Heart right ventricle (tissue), 16 donors: ENCODE measurements around the gene COL5A1. TPM values are rescaled to one million over a fixed set of nuclear protein-coding genes. Genes with fewer than 3 reads are reported as not detected.

ENCODE experiments used
- ATAC-seq, 8 donors: fragments of 200-7000 bp; cut with Tn5 transposase; one replicate each; pipeline ENCODE4 v1.9.1; 2020; ENCODE audit warnings: mild to moderate bottlenecking in 8 of 8, moderate library complexity in 8 of 8, moderate number of reproducible peaks in 1 of 8
- DNase-seq, 2 donors: peaks; one replicate each; pipeline ENCODE4 v3.0.0-alpha.2; 2020
- H3K27ac ChIP-seq, 10 donors: fragments of 200-600 bp; sonication (generic) in 2 of 10; one replicate each; pipeline versions ENCODE4 v1.5.0 to v1.8.0; 2020 to 2022; ENCODE audit warnings: mild to moderate bottlenecking in 3 of 10
- H3K27me3 ChIP-seq, 7 donors: fragments of 200-600 bp; one replicate each; pipeline ENCODE4 v1.8.0; 2021 to 2022; ENCODE audit warnings: mild to moderate bottlenecking in 2 of 7
- H3K36me3 ChIP-seq, 9 donors: fragments of 200-600 bp; sonication (generic) in 1 of 9; one replicate each; pipeline versions ENCODE4 v1.5.0 to v1.8.0; 2020 to 2022; ENCODE audit warnings: mild to moderate bottlenecking in 2 of 9
- H3K4me1 ChIP-seq, 9 donors: fragments of 200-600 bp; sonication (generic) in 1 of 9; one replicate each; pipeline versions ENCODE4 v1.5.0 to v1.8.0; 2020 to 2022; ENCODE audit warnings: mild to moderate bottlenecking in 4 of 9
- H3K4me3 ChIP-seq, 10 donors: fragments of 200-600 bp; sonication (generic) in 2 of 10; one replicate each; pipeline versions ENCODE4 v1.5.0 to v1.8.0; 2020 to 2022; ENCODE audit warnings: mild to moderate bottlenecking in 7 of 10, moderate library complexity in 2 of 10
- H3K9me3 ChIP-seq, 11 donors: fragments of 200-600 bp in 10 of 11; sonication (generic) in 2 of 11; one replicate each; pipeline versions ENCODE4 v1.5.0 to v1.8.0; 2013 to 2022; ENCODE audit warnings: mild to moderate bottlenecking in 2 of 11, control low read depth in 1 of 11, moderate library complexity in 1 of 11
- WGBS, 2 donors: extraction: QIAGEN DNeasy Blood & Tissue Kit; methylation state at CpG; one replicate each; pipeline ENCODE4 v1.1.7; 2013; ENCODE audit warnings: inconsistent platforms in 1 of 2; 5-methylcytosine and 5-hydroxymethylcytosine counted together
- intact Hi-C, 10 donors: fragments of 100-400 bp; cut with DNase I; formaldehyde crosslinking; loops; one replicate each; pipeline versions ENCODE4 v1.11.1 to v1.14.2; 2022
- polyA plus RNA-seq, 2 donors: library from polyadenylated mRNA; stranded (reverse); fragments of 200-250 nt; gene quantifications; one replicate each; pipeline ENCODE4 v1.2.3, GENCODE V29; 2013
- total RNA-seq, 10 donors: library from RNA; stranded (reverse); fragmentation: NEBNext Ultra II Directional in 3 of 10; extraction: Animal tissue kit (Norgen Biotek cat#: 25700) in 3 of 10; gene quantifications; one replicate each; pipeline versions ENCODE4 v1.2.1 to v1.2.4, GENCODE V29; 2021 to 2023
- TF ChIP-seq, protein P1 (sequence below), 9 donors: fragments of 200-600 bp; sonication (generic) in 2 of 9; IDR thresholded peaks; one replicate each; pipeline versions ENCODE4 v1.5.0 to v1.8.0; 2021 to 2022; ENCODE audit warnings: antibody characterized with exemption in 9 of 9, mild to moderate bottlenecking in 5 of 9, moderate library complexity in 1 of 9
- donor health status: Arrhythmogenic right ventricular cardiomyopathy.
- donor health status: ischemic (EF 13 %, LVEDD 7.1; RV severe dilation, severe dysfunction).
- donor health status: healthy with polysubstance abuse.
- donor health status: DM: no; HTN: yes; CAD: no.
- donor health status: DM: no; HTN: no; CAD: no.
- donor health status: ischemic (EF 25% LVEDD 6.9; RV normal size, moderate dysfunction).
- donor health status: ischemic (EF 25% LVEDD 5.7; RV mildly dilated, moderate dysfunction).
- donor health status: healthy.
- donor health status: DM: yes; HTN: yes; CAD: no.
- donor health status: Ischemic cardiomyopathy.
- donor health status: ischemic (EF 35%, LVEDD 5.7; RV mildly dilated, moderate dysfunction).
- donor health status: nonischemic (EF 11% LVEDD 7.7; RV severe dilation, severe dysfunction).
- donor health status: DM: yes; HTN: yes; CAD: no.
- donor health status: PGD.
- donor health status: ischemic (EF 29% LVEDD 5.4; RV normal size, mild dysfunction).
- donor health status: nonischemic (EF 23%, LVEDD 6.1; RV moderate dilation, normal function).

COL5A1 gene
- total and polyA plus RNA-seq, 12 donors, result 8.1 to 60.0 (median 13.3) TPM

- Histone ChIP-seq H3K27ac (no peak overlapping the region), H3K36me3 (peaks cover 0 to 27% (median 0%) of the 10 kb centered on the region in 9 donors), H3K9me3 (peaks cover 0 to 9% (median 0%) of the 10 kb centered on the region in 11 donors), H3K27me3 (no peaks in the 10 kb centered on the region), H3K4me3 (no peak overlapping the region), H3K4me1 (peaks cover 0 to 3% (median 0%) of the 10 kb centered on the region in 9 donors)
- TF ChIP-seq, protein P1, sequence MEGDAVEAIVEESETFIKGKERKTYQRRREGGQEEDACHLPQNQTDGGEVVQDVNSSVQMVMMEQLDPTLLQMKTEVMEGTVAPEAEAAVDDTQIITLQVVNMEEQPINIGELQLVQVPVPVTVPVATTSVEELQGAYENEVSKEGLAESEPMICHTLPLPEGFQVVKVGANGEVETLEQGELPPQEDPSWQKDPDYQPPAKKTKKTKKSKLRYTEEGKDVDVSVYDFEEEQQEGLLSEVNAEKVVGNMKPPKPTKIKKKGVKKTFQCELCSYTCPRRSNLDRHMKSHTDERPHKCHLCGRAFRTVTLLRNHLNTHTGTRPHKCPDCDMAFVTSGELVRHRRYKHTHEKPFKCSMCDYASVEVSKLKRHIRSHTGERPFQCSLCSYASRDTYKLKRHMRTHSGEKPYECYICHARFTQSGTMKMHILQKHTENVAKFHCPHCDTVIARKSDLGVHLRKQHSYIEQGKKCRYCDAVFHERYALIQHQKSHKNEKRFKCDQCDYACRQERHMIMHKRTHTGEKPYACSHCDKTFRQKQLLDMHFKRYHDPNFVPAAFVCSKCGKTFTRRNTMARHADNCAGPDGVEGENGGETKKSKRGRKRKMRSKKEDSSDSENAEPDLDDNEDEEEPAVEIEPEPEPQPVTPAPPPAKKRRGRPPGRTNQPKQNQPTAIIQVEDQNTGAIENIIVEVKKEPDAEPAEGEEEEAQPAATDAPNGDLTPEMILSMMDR (IDR thresholded peaks at IDR 0.05), result no peak
- 87 to 91% methylated on average over 1 of the region's 1 CpG for WGBS, 2 donors
- DNase-seq, result no peak
- intact Hi-C loops, result no loop called here
- no peak for ATAC-seq
Measured at GRCh38 chr9:134846699-134847098, 205.1 kb downstream of the COL5A1 start.

- ATAC-seq, result peak in 2 of 8 donors; percentile 18 to 55
- intact Hi-C loops, result no loop called here
- TF ChIP-seq, protein P1 (IDR thresholded peaks at IDR 0.05), result no peak
- no peak for DNase-seq
- peaks cover 0 to 3% (median 0%) of the 10 kb centered on the region in 9 donors for H3K4me1 ChIP-seq
- H3K27me3 ChIP-seq, result no peaks in the 10 kb centered on the region
- H3K4me3 ChIP-seq, result no peak overlapping the region
- H3K36me3 ChIP-seq, result peaks cover 0 to 23% (median 0%) of the 10 kb centered on the region in 9 donors
- H3K27ac ChIP-seq, result no peak overlapping the region
- 88 to 90% methylated on average over 3 of the region's 3 CpGs for WGBS, 2 donors
- peaks cover 0 to 9% (median 0%) of the 10 kb centered on the region in 11 donors for H3K9me3 ChIP-seq
Measured at GRCh38 chr9:134847138-134847537, 205.5 kb downstream of the COL5A1 start.

DNA sequence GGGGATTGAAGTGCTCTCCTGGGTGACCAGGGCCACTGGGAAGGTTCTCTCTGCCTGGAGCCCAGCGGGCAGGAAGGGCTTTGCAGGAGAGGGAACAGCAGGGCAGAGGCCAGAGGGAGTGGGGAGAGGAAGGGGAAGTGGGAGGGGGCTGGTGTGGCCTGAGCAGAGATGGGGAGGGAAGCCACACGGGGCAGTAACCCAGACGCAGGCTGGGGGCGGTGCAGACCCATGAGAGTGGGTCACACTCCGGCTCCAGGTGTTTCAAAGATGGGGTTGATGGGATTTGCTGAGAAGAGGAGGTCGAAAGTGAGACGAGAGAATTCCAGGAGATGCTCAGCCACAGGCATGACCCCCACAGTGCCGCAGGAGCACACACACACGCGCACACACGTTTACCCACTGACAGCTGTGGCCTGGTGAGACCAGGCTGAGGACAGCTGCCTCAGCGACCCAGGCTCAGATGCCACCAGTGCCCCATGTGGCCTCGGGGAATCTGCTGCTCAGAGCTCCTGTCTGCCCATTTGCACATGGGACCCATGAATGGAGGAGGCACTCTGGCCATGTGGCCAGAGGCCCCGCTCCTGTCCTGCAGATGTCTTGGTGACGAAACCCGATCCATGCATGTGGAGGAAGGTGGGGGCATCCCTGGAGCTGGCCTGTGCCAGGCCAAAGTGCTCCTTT lies 206.3 kb downstream of the COL5A1 start:
- Histone ChIP-seq H3K27ac (no peak overlapping the region), H3K4me3 (no peak overlapping the region), H3K4me1 (peaks cover 0 to 3% (median 0%) of the 10 kb centered on the region in 9 donors), H3K9me3 (peaks cover 0 to 9% (median 0%) of the 10 kb centered on the region in 11 donors), H3K36me3 (peaks cover 0 to 15% (median 0%) of the 10 kb centered on the region in 9 donors), H3K27me3 (no peaks in the 10 kb centered on the region)
- 72 to 74% methylated on average over 16 of the region's 16 CpGs for WGBS, 2 donors
- intact Hi-C loops, result no loop called here
- DNase-seq (no peak), ATAC-seq (peak in 5 of 8 donors; percentile 22 to 65 (median 37))
- TF ChIP-seq, protein P1 (IDR thresholded peaks at IDR 0.05), result no peak

DNA sequence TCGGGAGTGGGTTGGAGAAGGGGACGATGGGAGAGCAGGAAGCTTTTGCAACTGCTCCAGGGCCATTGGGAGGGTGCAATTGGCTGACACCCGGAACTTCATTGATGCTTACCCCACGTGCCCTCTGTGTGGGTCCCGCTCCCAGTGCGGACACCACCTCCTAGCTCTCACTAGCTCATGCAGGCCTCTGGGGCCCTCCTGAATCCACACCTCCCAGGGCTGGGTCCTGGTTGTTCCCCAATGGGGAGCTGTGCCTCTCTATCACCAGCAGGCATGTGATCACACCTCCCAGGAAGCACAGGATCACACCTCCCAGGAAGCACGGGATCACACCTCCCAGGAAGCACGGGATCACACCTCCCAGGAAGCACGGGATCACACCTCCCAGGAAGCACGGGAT lies 206.9 kb downstream of the COL5A1 start:
- WGBS, 2 donors, result 89% methylated on average over 10 of the region's 10 CpGs

More for the DNA sequence above, 206.9 kb downstream of the COL5A1 start:
- Histone ChIP-seq H3K36me3 (peaks cover 0 to 9% (median 0%) of the 10 kb centered on the region in 9 donors), H3K9me3 (peaks cover 0 to 9% (median 0%) of the 10 kb centered on the region in 11 donors), H3K27ac (no peak overlapping the region), H3K4me3 (no peak overlapping the region), H3K27me3 (no peaks in the 10 kb centered on the region), H3K4me1 (peaks cover 0 to under 1% (median 0%) of the 10 kb centered on the region in 9 donors)
- intact Hi-C loops, result no loop called here
- peak in 1 of 8 donors; percentile 8 for ATAC-seq
- no peak for DNase-seq
- TF ChIP-seq, protein P1 (IDR thresholded peaks at IDR 0.05), result no peak
